Keratinocyte (primary cell): ENCODE data around the gene SERBP1. TPM values are rescaled to one million over a fixed set of nuclear protein-coding genes. Genes with fewer than 3 reads are reported as not detected.

Experiments
- DNase-seq: peaks from one replicate; pipeline ENCODE4 v3.0.0-alpha.2; 2011; ENCODE audit warnings: low read depth, missing footprints, low spot score
- FAIRE-seq: peaks from 2 replicates; lab custom pipeline; 2011; peaks lifted over from hg19 to GRCh38; lab: Jason Lieb, UNC
- H2AFZ ChIP-seq: 2 replicates; pipeline ENCODE4 v1.6.0; 2012; ENCODE audit warnings: low read length, control low read depth, inconsistent platforms; ENCODE audit not compliant: control insufficient read depth
- H3K27ac ChIP-seq: 2 replicates; pipeline ENCODE4 v1.5.1; 2011; ENCODE audit warnings: low read length; ENCODE audit not compliant: control insufficient read depth, insufficient read depth
- H3K27me3 ChIP-seq: 3 replicates; pipeline ENCODE4 v1.6.0; 2011; ENCODE audit warnings: low read length; ENCODE audit not compliant: control insufficient read depth, insufficient read depth; ENCODE audit errors: extremely low read depth
- H3K36me3 ChIP-seq, 2 experiments: 2 replicates in 1 of 2; 3 replicates in 1 of 2; pipeline ENCODE4 v1.5.1; 2011; ENCODE audit warnings: low read length in 2 of 2, mild to moderate bottlenecking in 1 of 2; ENCODE audit not compliant: control insufficient read depth in 2 of 2, insufficient read depth in 2 of 2; ENCODE audit errors: extremely low read depth in 1 of 2
- H3K4me1 ChIP-seq: 3 replicates; pipeline ENCODE4 v1.5.1; 2011; ENCODE audit warnings: low read length; ENCODE audit not compliant: control insufficient read depth, insufficient read depth; ENCODE audit errors: extremely low read depth
- H3K4me2 ChIP-seq: 3 replicates; pipeline ENCODE4 v1.6.0; 2011; ENCODE audit warnings: low read depth, low read length; ENCODE audit not compliant: control insufficient read depth, insufficient read depth; ENCODE audit errors: extremely low read depth
- H3K4me3 ChIP-seq, 3 experiments: fragments of 200-600 bp in 1 of 3; sonication (generic) in 1 of 3; 2 replicates in 2 of 3; 3 replicates in 1 of 3; pipeline ENCODE4 v1.5.1; 2011 to 2016; ENCODE audit warnings: low read length in 3 of 3, mild to moderate bottlenecking in 3 of 3, control low read depth in 2 of 3, inconsistent platforms in 1 of 3, low read depth in 1 of 3, mixed read lengths in 1 of 3, mixed run types in 1 of 3, moderate library complexity in 1 of 3; ENCODE audit not compliant: control insufficient read depth in 2 of 3, insufficient read depth in 2 of 3; ENCODE audit errors: extremely low read depth in 1 of 3
- H3K79me2 ChIP-seq: 2 replicates; pipeline ENCODE4 v1.6.0; 2012; ENCODE audit warnings: low read length; ENCODE audit not compliant: control insufficient read depth, insufficient read depth
- H3K9ac ChIP-seq: 3 replicates; pipeline ENCODE4 v1.6.0; 2011; ENCODE audit warnings: low read length; ENCODE audit not compliant: control insufficient read depth, insufficient read depth; ENCODE audit errors: extremely low read depth
- H3K9me1 ChIP-seq: 3 replicates; pipeline ENCODE4 v1.6.0; 2011; ENCODE audit warnings: low read length; ENCODE audit not compliant: control insufficient read depth, insufficient read depth; ENCODE audit errors: extremely low read depth
- H3K9me3 ChIP-seq: 2 replicates; pipeline ENCODE4 v1.5.1; 2012; ENCODE audit warnings: low read depth, low read length; ENCODE audit not compliant: control insufficient read depth
- H4K20me1 ChIP-seq: 3 replicates; pipeline ENCODE4 v1.6.0; 2011; ENCODE audit warnings: low read length; ENCODE audit not compliant: control insufficient read depth, insufficient read depth; ENCODE audit errors: extremely low read depth
- EZH2 ChIP-seq: IDR thresholded peaks from one replicate; pipeline ENCODE4 v1.6.1; 2012; ENCODE audit warnings: inconsistent platforms, mild to moderate bottlenecking, low read length, moderate library complexity
- dilution Hi-C: fragments of 300-500 bp; cut with MboI; formaldehyde crosslinking; loops from one replicate; pipeline ENCODE4 v1.7.0; 2020; ENCODE audit warnings: low sequenced_read_pairs; ENCODE audit not compliant: extremely low pct_ligation_motif_present
- polyA plus RNA-seq, 5 experiments: library from polyadenylated mRNA; depleted of rRNA in 3 of 5; stranded (reverse) in 3 of 5; stranded (forward) in 1 of 5; unstranded in 1 of 5; fragments of >200 nt; gene quantifications; 1 replicate in 1 of 5; 2 replicates in 3 of 5; 3 replicates in 1 of 5; pipeline versions ENCODE4 v1.2.1 to v1.2.3, GENCODE V29; 2011 to 2012; ENCODE audit warnings: missing spikeins in 2 of 5, low read depth in 1 of 5, low replicate concordance in 1 of 5
- TF ChIP-seq, protein P1 (sequence below), 3 experiments: IDR thresholded peaks in 1 of 3; conservative IDR thresholded peaks in 1 of 3; optimal IDR thresholded peaks in 1 of 3; 2 replicates in 2 of 3; 3 replicates in 1 of 3; pipeline versions ENCODE3 to v1.5.1; 2011; ENCODE audit warnings: low read length in 3 of 3, mild to moderate bottlenecking in 3 of 3, moderate library complexity in 2 of 3, control low read depth in 1 of 3, inconsistent platforms in 1 of 3; ENCODE audit not compliant: insufficient read depth in 2 of 3; ENCODE audit errors: extremely low read depth in 1 of 3

Gene SERBP1
- polyA plus RNA-seq, 1 donor (not counting 4 experiments of a cell fraction or from before 2014, with no cell fraction given) = 352 TPM

DNA sequence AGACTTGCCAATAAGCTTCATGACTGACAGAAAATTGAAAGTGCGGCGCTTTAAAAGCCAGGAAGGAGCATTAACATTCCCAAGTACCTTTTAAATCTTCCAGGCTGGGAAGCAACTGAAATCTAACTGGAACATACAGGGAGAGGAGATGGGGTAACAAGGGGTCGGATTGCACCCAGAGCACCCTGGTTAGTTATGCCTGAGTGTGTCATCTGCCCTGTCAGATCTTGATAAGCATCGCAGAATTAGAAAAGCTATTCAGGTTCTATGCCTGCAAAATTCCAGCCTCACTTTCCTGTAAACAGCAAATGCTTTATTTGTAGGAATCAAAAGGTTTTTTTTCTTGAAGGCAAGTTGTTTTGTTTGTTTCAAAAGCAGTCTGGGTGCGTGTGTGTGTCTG is 58.5 kb downstream of the SERBP1 start:
- DNase-seq = no peak
- no peaks in the 10 kb centered on the region for H3K36me3 ChIP-seq
- H3K27me3 ChIP-seq = no peaks in the 10 kb centered on the region
- H3K4me2 ChIP-seq = peak overlapping the region; percentile 24
- FAIRE-seq = peak; percentile 52
- H2AFZ ChIP-seq = peak overlapping the region; percentile 93
- no peaks in the 10 kb centered on the region for H3K9me3 ChIP-seq
- peaks cover 19% of the 10 kb centered on the region for H3K4me1 ChIP-seq
- H4K20me1 ChIP-seq = no peaks in the 10 kb centered on the region
- no peaks in the 10 kb centered on the region for H3K9me1 ChIP-seq
- H3K4me3 ChIP-seq = no peak overlapping the region
- TF ChIP-seq, protein P1, sequence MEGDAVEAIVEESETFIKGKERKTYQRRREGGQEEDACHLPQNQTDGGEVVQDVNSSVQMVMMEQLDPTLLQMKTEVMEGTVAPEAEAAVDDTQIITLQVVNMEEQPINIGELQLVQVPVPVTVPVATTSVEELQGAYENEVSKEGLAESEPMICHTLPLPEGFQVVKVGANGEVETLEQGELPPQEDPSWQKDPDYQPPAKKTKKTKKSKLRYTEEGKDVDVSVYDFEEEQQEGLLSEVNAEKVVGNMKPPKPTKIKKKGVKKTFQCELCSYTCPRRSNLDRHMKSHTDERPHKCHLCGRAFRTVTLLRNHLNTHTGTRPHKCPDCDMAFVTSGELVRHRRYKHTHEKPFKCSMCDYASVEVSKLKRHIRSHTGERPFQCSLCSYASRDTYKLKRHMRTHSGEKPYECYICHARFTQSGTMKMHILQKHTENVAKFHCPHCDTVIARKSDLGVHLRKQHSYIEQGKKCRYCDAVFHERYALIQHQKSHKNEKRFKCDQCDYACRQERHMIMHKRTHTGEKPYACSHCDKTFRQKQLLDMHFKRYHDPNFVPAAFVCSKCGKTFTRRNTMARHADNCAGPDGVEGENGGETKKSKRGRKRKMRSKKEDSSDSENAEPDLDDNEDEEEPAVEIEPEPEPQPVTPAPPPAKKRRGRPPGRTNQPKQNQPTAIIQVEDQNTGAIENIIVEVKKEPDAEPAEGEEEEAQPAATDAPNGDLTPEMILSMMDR (optimal IDR thresholded peaks at IDR 0.05 in 1 of 3, IDR thresholded peaks at IDR 0.05 in 1 of 3, conservative IDR thresholded peaks at IDR 0.05 in 1 of 3; ENCODE audit: extremely low read depth in 1 of 3, insufficient read depth in 2 of 3, low read length in 3 of 3) = no peak
- no peak for TF ChIP-seq EZH2
- dilution Hi-C loops = no loop called here
- no peaks in the 10 kb centered on the region for H3K79me2 ChIP-seq
- H3K27ac ChIP-seq = peak overlapping the region; percentile 34
- H3K9ac ChIP-seq = no peak overlapping the region

DNA sequence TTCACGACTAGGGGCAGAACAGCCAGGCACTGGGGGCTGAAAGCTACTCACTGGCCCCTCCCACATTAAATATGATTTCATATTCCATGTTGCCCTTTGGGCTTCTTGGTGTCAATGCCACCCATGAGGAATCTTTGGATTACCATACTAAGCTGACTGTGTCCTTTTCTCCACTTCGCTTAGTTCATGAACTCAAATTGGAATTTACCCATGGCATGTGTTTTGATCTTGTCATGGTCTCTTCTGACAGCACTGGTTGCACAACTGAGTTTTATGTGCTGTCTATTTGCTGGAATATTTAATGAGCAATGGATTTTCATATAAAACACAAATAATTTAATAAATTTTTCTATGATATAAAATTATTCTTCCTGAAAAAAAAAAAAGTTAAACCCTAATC is 59.2 kb downstream of the SERBP1 start:
- Histone ChIP-seq H3K79me2 (no peaks in the 10 kb centered on the region), H3K27ac (no peak overlapping the region), H3K4me1 (peaks cover 15% of the 10 kb centered on the region), H3K9ac (no peak overlapping the region), H3K4me2 (no peak overlapping the region), H3K9me1 (no peaks in the 10 kb centered on the region), H4K20me1 (no peaks in the 10 kb centered on the region), H2AFZ (no peak overlapping the region), H3K4me3 (no peak overlapping the region), H3K36me3 (no peaks in the 10 kb centered on the region), H3K27me3 (no peaks in the 10 kb centered on the region), H3K9me3 (no peaks in the 10 kb centered on the region)
- FAIRE-seq = no peak
- no peak for DNase-seq
- dilution Hi-C loops = no loop called here
- TF ChIP-seq, protein P1 (optimal IDR thresholded peaks at IDR 0.05 in 1 of 3, IDR thresholded peaks at IDR 0.05 in 1 of 3, conservative IDR thresholded peaks at IDR 0.05 in 1 of 3; ENCODE audit: extremely low read depth in 1 of 3, insufficient read depth in 2 of 3, low read length in 3 of 3) = no peak
- no peak for TF ChIP-seq EZH2
